Ishikawa (cell line): ENCODE data around the gene USP6NL.

Experiments used
- CEBPB ChIP-seq: IDR thresholded peaks from 2 replicates; pipeline ENCODE4 v1.6.1; 2012
- CREB1 ChIP-seq: IDR thresholded peaks from 2 replicates; pipeline ENCODE4 v1.6.1; 2012; ENCODE audit warnings: low read depth
- EGR1 ChIP-seq: IDR thresholded peaks from 2 replicates; pipeline ENCODE4 v1.6.1; 2012
- EP300 ChIP-seq: IDR thresholded peaks from 2 replicates; pipeline ENCODE4 v1.6.1; 2012; ENCODE audit warnings: borderline replicate concordance
- FOXM1 ChIP-seq: IDR thresholded peaks from 2 replicates; pipeline ENCODE4 v1.6.1; 2012; ENCODE audit warnings: low read depth, borderline replicate concordance
- MAX ChIP-seq: IDR thresholded peaks from 2 replicates; pipeline ENCODE4 v1.6.1; 2012
- NFIC ChIP-seq: IDR thresholded peaks from 2 replicates; pipeline ENCODE4 v1.6.1; 2012
- RAD21 ChIP-seq: IDR thresholded peaks from 2 replicates; pipeline ENCODE4 v1.6.1; 2012; ENCODE audit warnings: low read depth
- REST ChIP-seq: IDR thresholded peaks from 2 replicates; pipeline ENCODE4 v1.6.1; 2012; ENCODE audit warnings: low read depth, mild to moderate bottlenecking
- TAF1 ChIP-seq: IDR thresholded peaks from 2 replicates; pipeline ENCODE4 v1.6.1; 2012; ENCODE audit warnings: low read depth, mild to moderate bottlenecking
- TCF12 ChIP-seq: IDR thresholded peaks from 2 replicates; pipeline ENCODE4 v1.6.1; 2012; ENCODE audit warnings: low read depth
- TEAD4 ChIP-seq: IDR thresholded peaks from 2 replicates; pipeline ENCODE4 v1.6.1; 2012
- USF1 ChIP-seq: IDR thresholded peaks from 2 replicates; pipeline ENCODE4 v1.6.1; 2012
- YY1 ChIP-seq: IDR thresholded peaks from 2 replicates; pipeline ENCODE4 v1.6.1; 2012; ENCODE audit warnings: low read depth
- ZBTB7A ChIP-seq: IDR thresholded peaks from 2 replicates; pipeline ENCODE4 v1.6.1; 2012; ENCODE audit warnings: low read depth

The USP6NL gene

GRCh38 chr10:11435581-11435981, 175.9 kb downstream of the USP6NL start:
- TF ChIP-seq TAF1 (no peak), CEBPB (no peak), TEAD4 (no peak), FOXM1 (no peak), EP300 (no peak), EGR1 (no peak), CREB1 (no peak), TCF12 (no peak), ZBTB7A (no peak), USF1 (no peak), YY1 (no peak), RAD21 (no peak), MAX (no peak), REST (no peak), NFIC (no peak)

GRCh38 chr10:11434324-11434723, 177.1 kb downstream of the USP6NL start:
- TF ChIP-seq USF1 (no peak), EP300 (no peak), MAX (no peak), RAD21 (peak; percentile 52), FOXM1 (no peak)

- TF ChIP-seq YY1 = no peak
- TF ChIP-seq CEBPB = no peak
- TF ChIP-seq CREB1 = no peak
- no peak for TF ChIP-seq EP300
- TF ChIP-seq FOXM1 = no peak
- TF ChIP-seq ZBTB7A = no peak
These were observed 177.8 kb downstream of the USP6NL start for GRCh38 chr10:11433657-11434056.

- TF ChIP-seq CREB1 = no peak
- no peak for TF ChIP-seq NFIC
- TF ChIP-seq FOXM1 = no peak
- no peak for TF ChIP-seq CEBPB
- TF ChIP-seq TCF12 = no peak
- TF ChIP-seq RAD21 = no peak
- no peak for TF ChIP-seq EP300
- no peak for TF ChIP-seq TAF1
- no peak for TF ChIP-seq USF1
These were observed 180.3 kb downstream of the USP6NL start for GRCh38 chr10:11431216-11431555.

GRCh38 chr10:11430421-11431215, 180.8 kb downstream of the USP6NL start:
- TF ChIP-seq MAX (no peak), TCF12 (no peak), USF1 (no peak), RAD21 (no peak), REST (no peak), NFIC (no peak), ZBTB7A (no peak), EGR1 (no peak), FOXM1 (no peak), CREB1 (no peak), TEAD4 (no peak), EP300 (no peak), CEBPB (no peak), YY1 (no peak), TAF1 (no peak)
